ENCODE measurements around the gene JADE1.

GRCh38 chr4:128818442-128818841 lies 8.9 kb downstream of the JADE1 start:
- TF ChIP-seq CTCF (IDR thresholded peaks at IDR 0.05; ENCODE audit: insufficient read depth, low read length, poor library complexity, severe bottlenecking) = no peak
- TF ChIP-seq EZH2phosphoT487 (conservative IDR thresholded peaks at IDR 0.05; ENCODE audit: low read length) = no peak
